ENCODE results near the gene CEP57.
"Not testable (repeated sequence)": the region's sequence is repeated elsewhere in the genome, so short reads cannot be mapped to it uniquely, and the experiment has no call there.

Gene CEP57

GRCh38 chr11:95800438-95800837 is 10.1 kb downstream of the CEP57 start:
- no peak for DNase-seq

- no peak for DNase-seq
Measured at GRCh38 chr11:95802806-95803205, 12.5 kb downstream of the CEP57 start.

DNA sequence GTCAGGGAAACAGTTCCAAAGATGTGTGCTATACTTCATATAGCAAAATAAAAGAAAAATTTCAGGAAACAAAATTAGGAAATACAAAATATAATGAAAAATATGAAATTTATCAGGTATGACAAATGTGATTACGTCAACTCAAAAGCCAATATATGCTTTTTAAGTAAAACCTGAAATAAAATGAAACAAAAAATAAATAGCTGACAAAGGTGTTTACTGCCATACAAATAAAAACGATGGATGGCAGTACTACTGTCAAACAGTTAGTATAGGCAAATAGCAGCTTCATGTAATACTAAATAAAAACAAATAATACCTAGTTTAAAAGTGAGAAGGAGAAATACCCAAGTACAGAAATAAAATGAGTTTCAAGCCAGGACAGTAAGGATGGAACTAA is 13.7 kb downstream of the CEP57 start:
- DNase-seq = no peak

GRCh38 chr11:95805869-95806268 is 15.6 kb downstream of the CEP57 start:
- no peak for DNase-seq

- not testable (repeated sequence) for DNase-seq
Measured at GRCh38 chr11:95806464-95806863, 16.2 kb downstream of the CEP57 start.

DNA sequence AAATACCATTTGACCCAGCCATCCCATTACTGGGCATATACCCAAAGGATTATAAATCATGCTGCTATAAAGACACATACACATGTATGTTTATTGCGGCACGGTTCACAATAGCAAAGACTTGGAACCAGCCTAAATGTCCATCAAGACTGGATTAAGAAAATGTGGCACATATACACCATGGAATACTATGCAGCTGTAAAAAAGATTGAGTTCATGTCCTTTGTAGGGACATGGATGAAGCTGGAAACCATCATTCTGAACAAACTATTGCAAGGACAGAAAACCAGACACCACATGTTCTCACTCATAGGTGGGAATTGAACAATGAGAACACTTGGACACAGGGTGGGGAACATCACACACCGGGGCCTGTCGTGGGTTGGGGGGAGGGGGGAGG is 20.8 kb downstream of the CEP57 start:
- DNase-seq = not testable (repeated sequence)

GRCh38 chr11:95816037-95816436 is 25.7 kb downstream of the CEP57 start:
- no peak for DNase-seq

- no peak for DNase-seq
Measured at GRCh38 chr11:95821640-95822039, 31.3 kb downstream of the CEP57 start.

- DNase-seq = no peak
Measured at GRCh38 chr11:95827696-95828095, 37.4 kb downstream of the CEP57 start.

DNA sequence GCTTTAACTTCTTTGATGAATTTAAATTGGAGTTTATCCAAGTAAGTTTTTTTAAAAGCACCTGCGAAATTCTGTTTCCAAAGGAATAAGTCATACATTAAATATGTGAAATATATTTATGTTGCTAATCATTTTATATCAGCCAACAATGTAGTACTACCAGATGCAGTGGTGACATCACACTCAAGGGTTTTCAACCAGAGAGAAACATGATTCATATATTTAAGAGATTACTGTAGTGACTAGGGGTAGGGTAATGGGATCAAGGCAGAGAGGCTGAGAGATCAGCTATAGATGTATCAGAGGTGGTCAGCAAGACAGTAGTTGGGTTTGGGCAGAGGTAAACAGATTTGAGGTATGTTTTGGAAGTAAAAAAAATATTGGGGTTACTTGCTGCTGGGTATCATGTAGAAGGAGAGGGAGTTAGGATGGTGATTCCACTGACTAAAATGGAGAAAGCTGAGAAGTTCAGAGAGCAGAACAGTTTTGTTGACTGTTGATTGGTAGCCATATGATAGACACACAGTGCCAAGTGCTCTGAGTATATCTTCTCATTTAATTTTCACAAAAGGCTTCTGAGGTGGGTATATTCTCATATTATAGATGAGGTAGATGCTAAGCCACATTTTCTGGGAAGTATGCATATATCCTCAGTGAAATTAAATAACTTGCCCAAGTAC is 39.4 kb downstream of the CEP57 start:
- DNase-seq = no peak

GRCh38 chr11:95831198-95831883 is 41.0 kb downstream of the CEP57 start:
- DNase-seq = no peak

DNA sequence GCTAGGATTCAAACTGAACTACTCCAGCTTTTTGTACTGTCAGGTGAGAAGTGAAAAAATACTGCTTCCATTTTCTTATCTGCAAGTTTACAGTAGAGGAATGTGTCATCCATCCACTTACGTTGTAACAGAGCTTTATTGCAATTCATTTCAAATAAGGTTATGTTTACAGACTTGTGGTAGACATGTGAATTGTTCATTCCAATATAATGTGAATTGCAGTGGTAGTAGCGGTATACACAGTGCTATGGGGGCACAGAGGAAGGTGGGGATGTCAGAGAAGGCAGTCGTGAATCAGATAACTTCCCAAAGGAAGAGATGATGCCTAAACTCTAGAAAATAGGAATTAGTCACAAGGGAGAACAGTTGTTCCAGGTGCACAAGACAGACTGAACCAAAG is 42.5 kb downstream of the CEP57 start:
- DNase-seq = no peak

GRCh38 chr11:95833378-95833777 is 43.1 kb downstream of the CEP57 start:
- no peak for DNase-seq

DNA sequence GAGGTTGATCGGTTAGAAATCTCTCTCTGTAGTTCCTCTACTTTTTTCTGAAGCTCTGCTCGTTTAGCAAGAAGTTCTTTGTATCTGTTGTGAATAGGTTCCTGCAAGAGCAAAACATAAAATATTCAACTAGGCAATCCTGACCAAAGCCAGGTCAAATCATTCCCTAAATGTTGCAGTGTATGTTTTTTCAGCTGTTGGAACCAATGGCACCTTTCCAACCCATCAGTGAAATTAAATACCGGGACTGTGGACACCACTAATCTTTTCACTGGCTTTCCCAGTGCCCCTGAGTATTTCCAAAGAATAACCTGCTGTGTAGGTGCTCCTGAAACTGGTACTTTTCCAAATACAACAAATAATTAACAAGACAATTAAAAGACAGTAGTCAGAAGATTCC is 45.1 kb downstream of the CEP57 start:
- no peak for DNase-seq

GRCh38 chr11:95835768-95836488 is 45.6 kb downstream of the CEP57 start:
- peak; percentile 16 for DNase-seq

DNA sequence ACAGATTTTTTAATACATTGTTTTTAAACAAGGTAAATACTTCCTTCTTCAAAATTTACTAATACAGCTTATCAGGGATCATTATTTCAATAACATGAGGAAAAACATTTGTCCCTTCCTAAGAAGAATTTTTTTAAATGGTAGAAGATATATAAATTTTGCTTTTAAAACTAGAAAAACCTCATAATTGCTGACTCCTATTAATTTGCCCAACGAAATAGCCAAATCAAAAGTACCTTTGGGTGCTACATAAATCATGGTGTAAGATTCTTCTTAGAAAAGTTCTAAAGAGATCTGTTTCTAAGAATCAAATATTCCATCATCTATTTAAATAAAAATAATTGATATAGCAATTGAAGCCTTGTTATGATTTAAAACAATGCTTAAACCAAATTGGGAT is 54.9 kb downstream of the CEP57 start:
- no peak for DNase-seq

- DNase-seq = peak; percentile 24
Measured at GRCh38 chr11:95849087-95849825, 59.0 kb downstream of the CEP57 start.

DNA sequence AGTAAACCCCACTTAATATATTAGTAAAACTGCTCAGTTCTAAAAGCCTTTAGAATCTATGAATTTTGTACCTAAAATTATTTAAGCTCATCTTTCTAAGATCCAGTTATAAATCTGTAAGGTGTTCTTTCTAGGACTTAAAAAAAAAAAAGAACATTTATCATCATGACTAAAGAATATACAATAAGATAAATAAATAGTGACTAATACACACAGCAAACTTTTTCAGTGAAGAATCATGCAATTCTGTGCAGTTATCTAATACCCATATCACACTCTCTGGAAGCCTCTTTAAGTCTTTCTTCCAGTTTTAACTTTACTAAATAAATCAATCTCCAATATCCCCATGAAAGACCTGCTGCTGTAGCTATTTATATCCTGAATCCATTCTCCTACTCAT is 59.8 kb downstream of the CEP57 start:
- no peak for DNase-seq

DNA sequence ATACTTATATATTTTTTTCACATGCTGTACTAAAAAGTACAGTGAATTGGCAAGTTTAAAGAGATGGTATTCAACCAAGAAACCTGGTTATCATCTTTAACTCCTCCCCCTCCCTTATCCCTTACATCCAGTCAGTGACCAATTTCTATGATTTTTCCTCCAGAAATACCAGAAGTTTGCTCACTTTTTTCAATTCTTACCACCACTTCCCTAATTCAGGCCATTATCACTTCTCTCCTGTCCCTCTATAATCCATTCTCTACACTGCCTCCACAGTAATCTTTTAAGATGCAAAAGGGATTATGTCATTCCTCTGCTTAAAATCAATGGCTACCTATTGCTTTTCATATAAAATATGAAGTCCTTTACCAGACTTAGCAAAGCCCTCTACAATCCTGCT is 62.8 kb downstream of the CEP57 start:
- no peak for DNase-seq

GRCh38 chr11:95853862-95854261 is 63.6 kb downstream of the CEP57 start:
- DNase-seq = no peak

- not testable (repeated sequence) for DNase-seq
Measured at GRCh38 chr11:95854362-95854761, 64.1 kb downstream of the CEP57 start.

- DNase-seq = not testable (repeated sequence)
Measured at GRCh38 chr11:95860024-95860423, 69.7 kb downstream of the CEP57 start.

DNA sequence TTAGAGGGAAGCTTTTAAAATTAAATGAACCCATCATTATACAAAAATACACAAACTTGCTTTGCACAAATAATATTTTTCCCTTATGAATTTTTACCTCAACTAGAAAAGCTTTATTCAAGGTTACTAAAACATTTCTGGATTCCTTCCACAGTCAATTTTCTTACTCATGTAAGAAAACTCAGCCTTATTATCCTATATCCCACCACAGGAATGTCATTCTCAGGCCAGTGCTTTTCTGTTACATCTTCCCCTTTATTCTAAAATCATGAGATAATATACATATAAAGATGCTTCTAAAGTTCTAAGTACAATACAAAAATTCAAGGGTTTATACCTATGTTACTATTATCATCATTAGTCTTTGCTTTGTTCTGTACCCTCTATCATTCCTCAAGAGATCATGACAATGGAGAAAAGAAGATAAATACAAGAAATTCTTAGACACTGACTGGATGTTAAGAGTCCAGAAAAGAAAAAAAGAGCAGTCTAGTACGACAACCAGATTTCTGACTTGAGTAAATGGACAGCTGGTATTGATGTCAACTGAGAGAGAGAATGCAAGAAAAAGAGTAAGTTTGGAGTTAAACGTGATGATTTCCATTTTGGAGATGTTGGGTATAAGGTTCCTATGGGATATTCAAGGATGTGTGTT is 73.3 kb downstream of the CEP57 start:
- no peak for DNase-seq
